MCF 10A (cell line): Measurements from ENCODE around the gene PTPRQ. TPM values are rescaled to one million over a fixed set of nuclear protein-coding genes. Genes with fewer than 3 reads are reported as not detected.

Experiments used
- BruUV-seq: library from RNA; stranded (reverse); fragments of 400-500 nt; replicated peaks from 2 replicates; lab custom pipeline; 2021; lab: Mats Ljungman, UMichigan
- CTCF ChIA-PET: fragments of 300-600 bp; sonication (Branson Sonifier 250); formaldehyde crosslinking; extraction: SDS; loops from one replicate; lab custom pipeline; 2021; ENCODE audit warnings: antibody characterized with exemption, inconsistent platforms; lab: Yijun Ruan, JAX
- POLR2A ChIA-PET: fragments of 300-600, 350-650 bp; sonication (Branson Sonifier 250); formaldehyde crosslinking; extraction: SDS; loops from one replicate; lab custom pipeline; 2020; ENCODE audit warnings: antibody characterized with exemption, inconsistent platforms; lab: Yijun Ruan, JAX
- DNase-seq: peaks from one replicate; pipeline ENCODE4 v3.0.0-alpha.2; 2018; ENCODE audit not compliant: unreplicated experiment
- H3K27ac Mint-ChIP-seq: one replicate; pipeline ENCODE4 v1.8.0; 2022; ENCODE audit warnings: mild to moderate bottlenecking, low read depth, mixed read lengths; ENCODE audit not compliant: unreplicated experiment
- H3K27me3 Mint-ChIP-seq: one replicate; pipeline ENCODE4 v1.8.0; 2022; ENCODE audit warnings: mixed read lengths; ENCODE audit not compliant: insufficient read depth, unreplicated experiment
- H3K36me3 Mint-ChIP-seq: one replicate; pipeline ENCODE4 v1.8.0; 2022; ENCODE audit warnings: mild to moderate bottlenecking, moderate library complexity, mixed read lengths; ENCODE audit not compliant: insufficient read depth, unreplicated experiment
- H3K4me1 Mint-ChIP-seq: one replicate; pipeline ENCODE4 v1.8.0; 2022; ENCODE audit warnings: mixed read lengths; ENCODE audit not compliant: insufficient read depth, unreplicated experiment
- H3K4me3 Mint-ChIP-seq: one replicate; pipeline ENCODE4 v1.8.0; 2022; ENCODE audit warnings: mild to moderate bottlenecking, moderate library complexity, mixed read lengths; ENCODE audit not compliant: unreplicated experiment
- H3K9me3 Mint-ChIP-seq: one replicate; pipeline ENCODE4 v1.8.0; 2022; ENCODE audit warnings: mixed read lengths; ENCODE audit not compliant: unreplicated experiment
- CTCF ChIP-seq: fragments of 200-600 bp; IDR thresholded peaks from one replicate; pipeline ENCODE4 v1.8.0; 2022; ENCODE audit warnings: antibody characterized with exemption, mild to moderate bottlenecking; ENCODE audit not compliant: unreplicated experiment
- intact Hi-C: fragments of 100-400 bp; cut with micrococcal nuclease; formaldehyde crosslinking; loops from 2 replicates; pipeline ENCODE4 v1.14.1; 2022
- total RNA-seq: library from RNA; stranded (reverse); gene quantifications from 2 replicates; pipeline ENCODE4 v1.2.3, GENCODE V29; 2022

Gene PTPRQ
- total RNA-seq, 1 experiment from 2014 or later = not detected

- DNase-seq = no peak
- H3K4me3 Mint-ChIP-seq = no peak overlapping the region
- H3K4me1 Mint-ChIP-seq = no peaks in the 10 kb centered on the region
- ChIA-PET CTCF (no interaction called here), POLR2A (no interaction called here)
- TF ChIP-seq CTCF = no peak
- H3K36me3 Mint-ChIP-seq = no peaks in the 10 kb centered on the region
- no peaks in the 10 kb centered on the region for H3K9me3 Mint-ChIP-seq
- intact Hi-C loops = no loop called here
- no TSS peak for BruUV-seq
- no peak overlapping the region for H3K27ac Mint-ChIP-seq
- H3K27me3 Mint-ChIP-seq = peaks cover 29% of the 10 kb centered on the region
Observed at GRCh38 chr12:80432061-80432460, 12.0 kb upstream of the PTPRQ start.

DNA sequence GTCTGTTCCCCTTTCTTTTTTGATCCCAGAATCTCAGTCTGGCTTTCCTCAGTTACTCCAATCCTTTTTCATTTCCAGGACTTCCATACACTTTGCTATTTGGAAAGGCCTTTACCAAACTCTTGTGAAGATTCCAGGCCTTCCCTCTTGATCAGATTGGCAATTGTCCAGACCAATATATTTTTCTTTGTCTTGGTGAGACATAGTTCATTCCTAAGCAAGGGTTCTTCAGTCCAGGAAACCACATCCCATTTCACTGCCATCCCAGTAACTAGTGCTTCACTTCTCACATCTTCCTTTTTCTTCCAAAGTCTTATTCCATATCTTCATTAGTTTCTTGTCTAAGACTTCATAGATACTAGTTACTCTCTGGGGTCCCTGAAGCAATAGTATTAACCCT, 2.1 kb upstream of the PTPRQ start:
- Mint-ChIP-seq H3K9me3 (no peaks in the 10 kb centered on the region), H3K4me3 (no peak overlapping the region), H3K4me1 (no peaks in the 10 kb centered on the region), H3K27ac (no peak overlapping the region), H3K27me3 (no peaks in the 10 kb centered on the region), H3K36me3 (no peaks in the 10 kb centered on the region)
- BruUV-seq = no TSS peak
- TF ChIP-seq CTCF = no peak
- intact Hi-C loops = no loop called here
- ChIA-PET CTCF (no interaction called here), POLR2A (no interaction called here)
- no peak for DNase-seq

- no TSS peak for BruUV-seq
- POLR2A ChIA-PET = no interaction called here
- Mint-ChIP-seq H3K4me1 (no peaks in the 10 kb centered on the region), H3K27me3 (no peaks in the 10 kb centered on the region), H3K4me3 (no peak overlapping the region), H3K36me3 (no peaks in the 10 kb centered on the region), H3K9me3 (no peaks in the 10 kb centered on the region), H3K27ac (no peak overlapping the region)
- no peak for TF ChIP-seq CTCF
- CTCF ChIA-PET = no interaction called here
- intact Hi-C loops = no loop called here
- no peak for DNase-seq
Observed at GRCh38 chr12:80442426-80443222, 1.4 kb upstream of the PTPRQ start.

- intact Hi-C loops = no loop called here
- no TSS peak for BruUV-seq
- Mint-ChIP-seq H3K9me3 (no peaks in the 10 kb centered on the region), H3K27me3 (no peaks in the 10 kb centered on the region), H3K27ac (no peak overlapping the region), H3K4me1 (no peaks in the 10 kb centered on the region), H3K36me3 (no peaks in the 10 kb centered on the region), H3K4me3 (no peak overlapping the region)
- no peak for TF ChIP-seq CTCF
- ChIA-PET POLR2A (no interaction called here), CTCF (interaction anchor here (0.6 kb wide), 1 partner anchor 28 kb away, joined by 3 read pairs; no protein-coding TSS in a partner anchor)
- no peak for DNase-seq
Observed at GRCh38 chr12:80445083-80445793, 1.2 kb downstream of the PTPRQ start.
